ENCODE data around the gene TBX4.

TBX4 gene

GRCh38 chr17:61452301-61453290 is at the start of gene TBX4:
TBX4 (plus strand) TSS chr17:61452422; CDS start chr17:61456491, 4,069 bp downstream.
- no peak for FAIRE-seq

- FAIRE-seq, result no peak
These were observed 49.0 kb upstream of the TBX4 start for GRCh38 chr17:61402978-61403800.

GRCh38 chr17:61403801-61404662 is 48.2 kb upstream of the TBX4 start:
- FAIRE-seq, result no peak

GRCh38 chr17:61404663-61404912 is 47.6 kb upstream of the TBX4 start:
- FAIRE-seq, result no peak

- no peak for FAIRE-seq
These were observed 47.1 kb upstream of the TBX4 start for GRCh38 chr17:61404913-61405685.

GRCh38 chr17:61405686-61406536 is 46.3 kb upstream of the TBX4 start:
- no peak for FAIRE-seq

- FAIRE-seq, result no peak
These were observed 45.7 kb upstream of the TBX4 start for GRCh38 chr17:61406537-61406845.

GRCh38 chr17:61406971-61407911 is 45.0 kb upstream of the TBX4 start:
- FAIRE-seq, result no peak

- FAIRE-seq, result no peak
These were observed 43.8 kb upstream of the TBX4 start for GRCh38 chr17:61408151-61409041.

GRCh38 chr17:61409301-61410112 is 42.7 kb upstream of the TBX4 start:
- FAIRE-seq, result peak; percentile 34

GRCh38 chr17:61410141-61411010 is 41.8 kb upstream of the TBX4 start:
- FAIRE-seq, result peak; percentile 89

- no peak for FAIRE-seq
These were observed 41.3 kb upstream of the TBX4 start for GRCh38 chr17:61411011-61411260.

- no peak for FAIRE-seq
These were observed 40.7 kb upstream of the TBX4 start for GRCh38 chr17:61411261-61412142.

GRCh38 chr17:61412143-61412859 is 39.9 kb upstream of the TBX4 start:
- FAIRE-seq, result no peak

- no peak for FAIRE-seq
These were observed 39.2 kb upstream of the TBX4 start for GRCh38 chr17:61412860-61413660.

Measured in A204.1 (cell line).